A673 (cell line): ENCODE measurements around the gene ADAP2.

Experiments
- EZH2 ChIP-seq: fragments of 200-600 bp; sonication (generic); IDR thresholded peaks from 2 replicates; pipeline ENCODE4 v1.6.1; 2017; ENCODE audit warnings: borderline replicate concordance, low read depth, mild to moderate bottlenecking, mixed read lengths, antibody characterized with exemption, low read length; ENCODE audit not compliant: poor library complexity, severe bottlenecking
- TF ChIP-seq, protein P1 (sequence below): fragments of 300-800, 200-600 bp; sonication (generic); conservative IDR thresholded peaks from 2 replicates; pipeline ENCODE4 v1.5.1; 2017; ENCODE audit warnings: low read depth, mild to moderate bottlenecking, antibody characterized with exemption, low read length, moderate library complexity, mixed read lengths

DNA sequence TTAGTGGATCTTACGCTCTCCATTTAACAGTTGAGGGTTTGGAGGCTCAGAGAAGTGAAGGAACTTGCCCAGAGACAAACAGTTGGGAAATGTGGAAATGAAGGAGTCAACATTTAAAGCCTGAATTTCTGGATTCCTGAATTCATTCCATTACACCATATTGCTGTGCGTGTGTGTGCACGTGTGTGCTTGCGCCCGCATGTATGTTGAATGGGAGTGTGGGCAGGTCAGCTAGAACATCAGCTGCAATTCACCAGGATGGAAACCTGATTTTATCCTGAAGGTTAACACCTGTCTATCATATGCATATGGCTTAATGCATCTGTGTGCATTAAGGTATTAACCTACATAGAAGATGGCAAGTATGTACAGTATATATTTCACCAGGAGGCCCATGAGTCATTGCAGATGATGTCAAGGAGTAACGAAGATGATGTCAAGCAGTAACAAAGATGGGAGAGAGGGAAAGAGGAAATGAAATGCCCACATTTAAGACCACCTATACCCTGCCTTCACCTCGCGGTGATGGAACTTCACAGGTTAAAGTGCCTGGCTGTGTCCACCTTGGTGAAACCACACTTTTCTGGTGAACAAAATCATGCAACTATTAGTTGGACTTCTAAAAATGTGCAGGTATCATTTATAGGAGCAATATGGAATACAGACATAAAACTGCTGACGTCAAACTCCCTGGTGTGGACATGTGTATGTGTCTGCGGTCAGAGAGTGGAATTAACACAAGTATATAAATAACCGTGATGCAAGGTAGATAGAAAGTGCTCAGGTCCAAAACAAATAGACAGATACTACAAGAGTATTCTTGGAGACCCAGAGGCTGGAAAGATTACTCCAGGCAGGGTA lies 832 bp upstream of the ADAP2 start:
- TF ChIP-seq, protein P1, sequence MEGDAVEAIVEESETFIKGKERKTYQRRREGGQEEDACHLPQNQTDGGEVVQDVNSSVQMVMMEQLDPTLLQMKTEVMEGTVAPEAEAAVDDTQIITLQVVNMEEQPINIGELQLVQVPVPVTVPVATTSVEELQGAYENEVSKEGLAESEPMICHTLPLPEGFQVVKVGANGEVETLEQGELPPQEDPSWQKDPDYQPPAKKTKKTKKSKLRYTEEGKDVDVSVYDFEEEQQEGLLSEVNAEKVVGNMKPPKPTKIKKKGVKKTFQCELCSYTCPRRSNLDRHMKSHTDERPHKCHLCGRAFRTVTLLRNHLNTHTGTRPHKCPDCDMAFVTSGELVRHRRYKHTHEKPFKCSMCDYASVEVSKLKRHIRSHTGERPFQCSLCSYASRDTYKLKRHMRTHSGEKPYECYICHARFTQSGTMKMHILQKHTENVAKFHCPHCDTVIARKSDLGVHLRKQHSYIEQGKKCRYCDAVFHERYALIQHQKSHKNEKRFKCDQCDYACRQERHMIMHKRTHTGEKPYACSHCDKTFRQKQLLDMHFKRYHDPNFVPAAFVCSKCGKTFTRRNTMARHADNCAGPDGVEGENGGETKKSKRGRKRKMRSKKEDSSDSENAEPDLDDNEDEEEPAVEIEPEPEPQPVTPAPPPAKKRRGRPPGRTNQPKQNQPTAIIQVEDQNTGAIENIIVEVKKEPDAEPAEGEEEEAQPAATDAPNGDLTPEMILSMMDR: no peak
- TF ChIP-seq EZH2: no peak
